ENCODE measurements around the gene UBASH3A.

Gene UBASH3A

GRCh38 chr21:42374864-42375499 lies 28.7 kb upstream of the UBASH3A start:
- no peak for DNase-seq (ENCODE audit: low spot score)

- no peak for DNase-seq (ENCODE audit: low spot score)
These were observed 28.2 kb upstream of the UBASH3A start for GRCh38 chr21:42375506-42375905.

- DNase-seq (ENCODE audit: low spot score), result no peak
These were observed 27.8 kb upstream of the UBASH3A start for GRCh38 chr21:42375966-42376337.

GRCh38 chr21:42376338-42376982 lies 27.2 kb upstream of the UBASH3A start:
- DNase-seq (ENCODE audit: low spot score), result no peak

- no peak for DNase-seq (ENCODE audit: low spot score)
These were observed 26.3 kb upstream of the UBASH3A start for GRCh38 chr21:42377211-42377950.

GRCh38 chr21:42377951-42378340 lies 25.8 kb upstream of the UBASH3A start:
- no peak for DNase-seq (ENCODE audit: low spot score)

GRCh38 chr21:42378418-42378817 lies 25.3 kb upstream of the UBASH3A start:
- no peak for DNase-seq (ENCODE audit: low spot score)

- no peak for DNase-seq (ENCODE audit: low spot score)
These were observed 24.1 kb upstream of the UBASH3A start for GRCh38 chr21:42379426-42380215.

GRCh38 chr21:42381347-42381984 lies 22.2 kb upstream of the UBASH3A start:
- DNase-seq (ENCODE audit: low spot score), result peak; percentile 61

GRCh38 chr21:42382915-42383314 lies 20.8 kb upstream of the UBASH3A start:
- DNase-seq (ENCODE audit: low spot score), result no peak

- no peak for DNase-seq (ENCODE audit: low spot score)
These were observed 20.4 kb upstream of the UBASH3A start for GRCh38 chr21:42383331-42383730.

- DNase-seq (ENCODE audit: low spot score), result no peak
These were observed 19.4 kb upstream of the UBASH3A start for GRCh38 chr21:42384156-42384945.

GRCh38 chr21:42384989-42385388 lies 18.7 kb upstream of the UBASH3A start:
- no peak for DNase-seq (ENCODE audit: low spot score)

GRCh38 chr21:42385619-42386018 lies 18.1 kb upstream of the UBASH3A start:
- no peak for DNase-seq (ENCODE audit: low spot score)

- DNase-seq (ENCODE audit: low spot score), result no peak
These were observed 17.6 kb upstream of the UBASH3A start for GRCh38 chr21:42386034-42386591.

GRCh38 chr21:42387164-42387563 lies 16.5 kb upstream of the UBASH3A start:
- DNase-seq (ENCODE audit: low spot score), result no peak

GRCh38 chr21:42387843-42388340 lies 15.8 kb upstream of the UBASH3A start:
- no peak for DNase-seq (ENCODE audit: low spot score)

- no peak for DNase-seq (ENCODE audit: low spot score)
These were observed 14.8 kb upstream of the UBASH3A start for GRCh38 chr21:42388740-42389448.

- DNase-seq (ENCODE audit: low spot score), result peak; percentile 42
These were observed 14.3 kb upstream of the UBASH3A start for GRCh38 chr21:42389449-42389835.

- DNase-seq (ENCODE audit: low spot score), result peak; percentile 45
These were observed 13.5 kb upstream of the UBASH3A start for GRCh38 chr21:42390193-42390592.

Data from LoVo (cell line).